Globus pallidus (tissue), 1 donor: ENCODE data around the gene CHCHD2.
"Not testable (repeated sequence)": the region's sequence is repeated elsewhere in the genome, so short reads cannot be mapped to it uniquely, and the experiment has no call there.

Experiments
- DNase-seq: peaks from one replicate; pipeline ENCODE4 v3.0.0-alpha.2; 2015; ENCODE audit warnings: low spot score

The CHCHD2 gene

GRCh38 chr7:56106108-56107073, at the start of gene CHCHD2:
Gene CHCHD2 (minus strand): TSS chr7:56106476. CDS start chr7:56106413, 63 bp downstream.
- peak; percentile 99 for DNase-seq

- not testable (repeated sequence) for DNase-seq
Measured at GRCh38 chr7:56131062-56131461, 24.8 kb upstream of the CHCHD2 start.

GRCh38 chr7:56127241-56127975, 21.1 kb upstream of the CHCHD2 start:
- no peak for DNase-seq

GRCh38 chr7:56125831-56126230, 19.6 kb upstream of the CHCHD2 start:
- DNase-seq: no peak

GRCh38 chr7:56124981-56125380, 18.7 kb upstream of the CHCHD2 start:
- no peak for DNase-seq

- DNase-seq: no peak
Measured at GRCh38 chr7:56121440-56121839, 15.2 kb upstream of the CHCHD2 start.

GRCh38 chr7:56115852-56116538, 9.7 kb upstream of the CHCHD2 start, which contains the start of gene NUPR2:
Gene NUPR2 (minus strand): TSS chr7:56116417. CDS start chr7:56116314, 103 bp downstream.
- DNase-seq: no peak

GRCh38 chr7:56112244-56112643, 6.0 kb upstream of the CHCHD2 start:
- DNase-seq: not testable (repeated sequence)

GRCh38 chr7:56110611-56111010, 4.3 kb upstream of the CHCHD2 start:
- DNase-seq: no peak

- DNase-seq: no peak
Measured at GRCh38 chr7:56107954-56108258, 1.6 kb upstream of the CHCHD2 start.

GRCh38 chr7:56105508-56105907, 768 bp downstream of the CHCHD2 start:
- DNase-seq: no peak

GRCh38 chr7:56104138-56104537, 2.1 kb downstream of the CHCHD2 start:
- DNase-seq: not testable (repeated sequence)

GRCh38 chr7:56099653-56100052, 6.6 kb downstream of the CHCHD2 start:
- DNase-seq: no peak

GRCh38 chr7:56098187-56099008, 7.9 kb downstream of the CHCHD2 start:
- DNase-seq: not testable (repeated sequence)

GRCh38 chr7:56097700-56098099, 8.6 kb downstream of the CHCHD2 start:
- DNase-seq: no peak

GRCh38 chr7:56092789-56093531, 13.3 kb downstream of the CHCHD2 start, which contains the start of gene PHKG1:
Gene PHKG1 (minus strand): TSS chr7:56092952. CDS start chr7:56088941, 4,011 bp downstream.
- peak; percentile 87 for DNase-seq

GRCh38 chr7:56092388-56092787, 13.9 kb downstream of the CHCHD2 start:
- DNase-seq: not testable (repeated sequence)

- peak; percentile 78 for DNase-seq
Measured at GRCh38 chr7:56091591-56091990, 14.7 kb downstream of the CHCHD2 start.

GRCh38 chr7:56087445-56087844, 18.8 kb downstream of the CHCHD2 start:
- DNase-seq: no peak

- DNase-seq: no peak
Measured at GRCh38 chr7:56086761-56087160, 19.5 kb downstream of the CHCHD2 start.
